Subcutaneous abdominal adipose tissue (tissue), 5 donors: ENCODE results near the gene FAM219A.
"Not testable (repeated sequence)": the region's sequence is repeated elsewhere in the genome, so short reads cannot be mapped to it uniquely, and the experiment has no call there.

Experiments
- H3K27ac ChIP-seq: one replicate; pipeline ENCODE4 v1.7.0; 2013; ENCODE audit warnings: low read depth, mild to moderate bottlenecking, inconsistent platforms, low read length, moderate library complexity
- H3K27me3 ChIP-seq, 5 donors: one replicate each; pipeline ENCODE4 v1.7.0; 2013; ENCODE audit warnings: low read length in 5 of 5, inconsistent platforms in 1 of 5; ENCODE audit not compliant: control insufficient read depth in 5 of 5, insufficient read depth in 4 of 5
- H3K36me3 ChIP-seq, 5 donors: one replicate each; pipeline ENCODE4 v1.7.0; 2013; ENCODE audit warnings: low read length in 5 of 5; ENCODE audit not compliant: control insufficient read depth in 5 of 5, insufficient read depth in 5 of 5
- H3K4me1 ChIP-seq, 5 donors: one replicate each; pipeline ENCODE4 v1.7.0; 2013; ENCODE audit warnings: low read length in 5 of 5, mild to moderate bottlenecking in 3 of 5, moderate library complexity in 1 of 5; ENCODE audit not compliant: control insufficient read depth in 5 of 5, insufficient read depth in 5 of 5
- H3K4me3 ChIP-seq, 5 donors: one replicate each; pipeline ENCODE4 v1.7.0; 2013; ENCODE audit warnings: low read length in 5 of 5, low read depth in 1 of 5
- H3K9ac ChIP-seq, 5 donors: one replicate each; pipeline ENCODE4 v1.7.0; 2013; ENCODE audit warnings: low read length in 5 of 5, mild to moderate bottlenecking in 4 of 5, moderate library complexity in 3 of 5
- H3K9me3 ChIP-seq, 5 donors: one replicate each; pipeline ENCODE4 v1.7.0; 2013; ENCODE audit warnings: low read length in 5 of 5; ENCODE audit not compliant: control insufficient read depth in 5 of 5
- donor health status: healthy.
- donor health status: healthy.
- donor health status: healthy.
- donor health status: healthy.
- donor health status: healthy.

The FAM219A gene

GRCh38 chr9:34486572-34486971, 28.2 kb upstream of the FAM219A start:
- H3K4me1 ChIP-seq: no peaks in the 10 kb centered on the region
- no peak overlapping the region for H3K9ac ChIP-seq
- H3K27me3 ChIP-seq: peaks cover 0 to 8% (median 6%) of the 10 kb centered on the region in 5 donors
- no peaks in the 10 kb centered on the region for H3K36me3 ChIP-seq
- no peaks in the 10 kb centered on the region for H3K9me3 ChIP-seq
- H3K27ac ChIP-seq: no peak overlapping the region
- no peak overlapping the region for H3K4me3 ChIP-seq

- H3K9ac ChIP-seq: no peak overlapping the region
- H3K9me3 ChIP-seq: no peaks in the 10 kb centered on the region
- no peak overlapping the region for H3K4me3 ChIP-seq
- no peaks in the 10 kb centered on the region for H3K4me1 ChIP-seq
- no peak overlapping the region for H3K27ac ChIP-seq
- peaks cover 0 to 7% (median 4%) of the 10 kb centered on the region in 5 donors for H3K27me3 ChIP-seq
- H3K36me3 ChIP-seq: no peaks in the 10 kb centered on the region
Observed at GRCh38 chr9:34485822-34486221, 27.5 kb upstream of the FAM219A start.

- Histone ChIP-seq H3K36me3 (no peaks in the 10 kb centered on the region), H3K9me3 (no peaks in the 10 kb centered on the region), H3K4me3 (no peak overlapping the region), H3K9ac (no peak overlapping the region), H3K27ac (no peak overlapping the region), H3K4me1 (no peaks in the 10 kb centered on the region), H3K27me3 (peaks cover 0 to 2% (median 0%) of the 10 kb centered on the region in 5 donors)
Observed at GRCh38 chr9:34484678-34485077, 26.3 kb upstream of the FAM219A start.

GRCh38 chr9:34482746-34483145, 24.4 kb upstream of the FAM219A start:
- H3K9me3 ChIP-seq, H3K27ac ChIP-seq, H3K27me3 ChIP-seq, H3K36me3 ChIP-seq, H3K4me1 ChIP-seq, H3K4me3 ChIP-seq, H3K9ac ChIP-seq: not testable (repeated sequence)

GRCh38 chr9:34481620-34482019, 23.2 kb upstream of the FAM219A start:
- not testable (repeated sequence) for H3K4me3 ChIP-seq, H3K9me3 ChIP-seq, H3K36me3 ChIP-seq, H3K27me3 ChIP-seq, H3K27ac ChIP-seq, H3K9ac ChIP-seq, H3K4me1 ChIP-seq

- Histone ChIP-seq H3K9me3 (no peaks in the 10 kb centered on the region), H3K27ac (no peak overlapping the region), H3K9ac (no peak overlapping the region), H3K4me3 (no peak overlapping the region), H3K36me3 (no peaks in the 10 kb centered on the region), H3K27me3 (peaks cover 0 to 5% (median 0%) of the 10 kb centered on the region in 5 donors), H3K4me1 (peaks cover 0 to 4% (median 0%) of the 10 kb centered on the region in 5 donors)
Observed at GRCh38 chr9:34479431-34479866, 21.1 kb upstream of the FAM219A start.

GRCh38 chr9:34477541-34477940, 19.2 kb upstream of the FAM219A start:
- Histone ChIP-seq H3K36me3 (no peaks in the 10 kb centered on the region), H3K27me3 (peaks cover 0 to 5% (median 0%) of the 10 kb centered on the region in 5 donors), H3K4me3 (no peak overlapping the region), H3K27ac (no peak overlapping the region), H3K9ac (no peak overlapping the region), H3K4me1 (peaks cover 0 to 4% (median 0%) of the 10 kb centered on the region in 5 donors), H3K9me3 (no peaks in the 10 kb centered on the region)

GRCh38 chr9:34475097-34475496, 16.7 kb upstream of the FAM219A start:
- Histone ChIP-seq H3K4me3 (no peak overlapping the region), H3K9me3 (no peaks in the 10 kb centered on the region), H3K27ac (no peak overlapping the region), H3K9ac (no peak overlapping the region), H3K27me3 (peaks cover 0 to 5% (median 0%) of the 10 kb centered on the region in 5 donors), H3K36me3 (no peaks in the 10 kb centered on the region), H3K4me1 (peaks cover 0 to 4% (median 0%) of the 10 kb centered on the region in 5 donors)

GRCh38 chr9:34465468-34465867, 7.1 kb upstream of the FAM219A start:
- H3K27me3 ChIP-seq: no peaks in the 10 kb centered on the region
- H3K36me3 ChIP-seq: no peaks in the 10 kb centered on the region
- peaks cover 0 to 8% (median 5%) of the 10 kb centered on the region in 5 donors for H3K4me1 ChIP-seq
- no peak overlapping the region for H3K27ac ChIP-seq
- H3K4me3 ChIP-seq: no peak overlapping the region
- no peaks in the 10 kb centered on the region for H3K9me3 ChIP-seq
- no peak overlapping the region for H3K9ac ChIP-seq

GRCh38 chr9:34464571-34464970, 6.2 kb upstream of the FAM219A start:
- Histone ChIP-seq H3K9me3 (no peaks in the 10 kb centered on the region), H3K36me3 (no peaks in the 10 kb centered on the region), H3K4me3 (no peak overlapping the region), H3K27me3 (no peaks in the 10 kb centered on the region), H3K9ac (no peak overlapping the region), H3K27ac (no peak overlapping the region), H3K4me1 (peaks cover 0 to 8% (median 5%) of the 10 kb centered on the region in 5 donors)

GRCh38 chr9:34463901-34464232, 5.5 kb upstream of the FAM219A start:
- Histone ChIP-seq H3K27me3 (no peaks in the 10 kb centered on the region), H3K36me3 (no peaks in the 10 kb centered on the region), H3K4me1 (peaks cover 2 to 11% (median 7%) of the 10 kb centered on the region in 5 donors), H3K27ac (no peak overlapping the region), H3K9me3 (no peaks in the 10 kb centered on the region), H3K4me3 (no peak overlapping the region), H3K9ac (no peak overlapping the region)
